ENCODE data around the gene FAM131B.

The FAM131B gene

GRCh38 chr7:143390104-143390772 lies 27.7 kb upstream of the FAM131B start:
- Mint-ChIP-seq H3K4me1 (peaks cover 3 to 4% of the 10 kb centered on the region in 2 donors), H3K4me3 (no peak overlapping the region), H3K27me3 (peaks cover 0 to 4% of the 10 kb centered on the region in 2 donors), H3K9me3 (no peaks in the 10 kb centered on the region), H3K27ac (no peak overlapping the region), H3K36me3 (peaks cover 31 to 43% of the 10 kb centered on the region in 2 donors)
- ATAC-seq (replicated peaks) (no peak), DNase-seq (no peak)

GRCh38 chr7:143389316-143390103 lies 27.0 kb upstream of the FAM131B start:
- no peaks in the 10 kb centered on the region for H3K9me3 Mint-ChIP-seq
- peaks cover 31 to 43% of the 10 kb centered on the region in 2 donors for H3K36me3 Mint-ChIP-seq
- peaks cover 0 to 1% of the 10 kb centered on the region in 2 donors for H3K4me1 Mint-ChIP-seq
- H3K27me3 Mint-ChIP-seq, result no peaks in the 10 kb centered on the region
- ATAC-seq (replicated peaks) (no peak), DNase-seq (no peak)
- H3K27ac Mint-ChIP-seq, result no peak overlapping the region
- H3K4me3 Mint-ChIP-seq, result no peak overlapping the region

GRCh38 chr7:143388491-143389101 lies 26.1 kb upstream of the FAM131B start:
- Mint-ChIP-seq H3K27me3 (no peaks in the 10 kb centered on the region), H3K4me3 (no peak overlapping the region), H3K4me1 (peaks cover 0 to 1% of the 10 kb centered on the region in 2 donors), H3K9me3 (no peaks in the 10 kb centered on the region), H3K27ac (no peak overlapping the region), H3K36me3 (peaks cover 31 to 39% of the 10 kb centered on the region in 2 donors)
- no peak for ATAC-seq (replicated peaks)
- DNase-seq, result no peak

DNA sequence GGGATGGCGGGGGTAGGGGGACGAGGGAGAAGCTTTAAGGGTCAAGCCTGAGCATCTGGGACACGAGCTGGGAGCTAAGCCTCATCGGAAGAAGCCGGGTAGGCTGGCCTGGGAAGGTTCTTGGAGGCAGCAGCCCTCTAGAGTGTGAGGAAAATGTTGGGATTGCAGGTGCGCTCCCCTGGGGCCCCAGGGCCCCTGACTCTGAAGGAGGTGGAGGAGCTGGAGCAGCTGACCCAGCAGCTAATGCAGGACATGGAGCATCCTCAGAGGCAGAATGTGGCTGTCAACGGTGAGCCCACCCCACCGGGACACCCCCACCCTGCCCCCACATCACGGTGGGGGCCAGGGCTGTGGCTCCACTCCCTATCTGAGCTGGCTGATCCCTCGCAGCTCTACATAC lies 25.5 kb upstream of the FAM131B start:
- Mint-ChIP-seq H3K27me3 (no peaks in the 10 kb centered on the region), H3K9me3 (no peaks in the 10 kb centered on the region), H3K27ac (no peak overlapping the region), H3K36me3 (peaks cover 30 to 36% of the 10 kb centered on the region in 2 donors), H3K4me3 (no peak overlapping the region), H3K4me1 (peaks cover 3% of the 10 kb centered on the region in 2 donors)
- DNase-seq (no peak), ATAC-seq (replicated peaks) (no peak)

GRCh38 chr7:143387156-143387975 lies 24.9 kb upstream of the FAM131B start:
- no peak overlapping the region for H3K4me3 Mint-ChIP-seq
- no peaks in the 10 kb centered on the region for H3K27me3 Mint-ChIP-seq
- ATAC-seq (replicated peaks), result no peak
- H3K27ac Mint-ChIP-seq, result no peak overlapping the region
- H3K9me3 Mint-ChIP-seq, result no peaks in the 10 kb centered on the region
- H3K36me3 Mint-ChIP-seq, result peaks cover 24 to 31% of the 10 kb centered on the region in 2 donors
- H3K4me1 Mint-ChIP-seq, result peaks cover 5 to 10% of the 10 kb centered on the region in 2 donors
- DNase-seq, result no peak

DNA sequence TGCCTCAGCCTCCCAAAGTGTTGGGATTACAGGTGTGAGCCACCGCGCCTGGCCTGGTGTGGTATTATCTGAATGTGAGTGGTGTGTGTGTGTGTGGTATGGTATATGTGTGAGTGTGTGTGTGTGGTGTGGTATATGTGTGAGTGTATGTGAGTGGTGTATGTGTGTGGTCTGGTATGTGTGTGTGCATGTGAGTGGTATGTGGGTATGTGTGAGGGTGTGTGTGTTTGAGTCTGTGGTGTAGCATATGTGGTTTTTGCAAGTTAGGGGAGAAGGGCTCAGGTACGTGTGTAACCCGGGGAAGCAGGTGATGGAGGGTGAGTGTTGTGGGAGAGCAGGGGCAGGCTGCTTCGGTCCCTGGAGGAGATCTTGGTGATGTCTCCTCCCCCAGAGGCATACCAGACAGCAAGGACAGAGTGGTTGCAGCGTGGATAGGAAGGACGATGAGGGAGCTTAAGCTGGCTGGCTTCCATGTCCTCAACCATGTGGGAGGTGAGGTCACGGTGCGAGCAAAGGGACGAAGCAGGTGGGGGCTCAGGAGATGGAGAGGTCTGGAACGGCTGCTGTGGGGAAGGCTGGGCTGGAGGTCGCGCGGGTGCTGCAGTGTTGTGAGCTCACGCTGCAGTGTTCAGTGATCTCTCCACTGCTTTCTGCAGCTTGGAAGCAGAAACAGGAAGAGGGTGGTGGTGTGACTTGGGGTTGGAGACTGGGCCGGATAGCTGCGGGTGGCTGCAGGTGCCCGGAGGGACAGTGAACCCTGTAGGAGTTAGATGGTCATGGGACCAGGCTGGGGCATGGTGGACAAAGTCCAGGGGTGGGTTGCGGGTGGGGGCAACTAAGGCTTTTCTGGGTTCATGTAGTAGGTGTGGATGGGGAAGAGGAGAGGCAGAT lies 23.6 kb upstream of the FAM131B start:
- ATAC-seq (replicated peaks) (peak; percentile 45 to 54), DNase-seq (no peak)
- H3K9me3 Mint-ChIP-seq, result no peaks in the 10 kb centered on the region
- H3K4me1 Mint-ChIP-seq, result peaks cover 5 to 14% of the 10 kb centered on the region in 2 donors
- no peaks in the 10 kb centered on the region for H3K27me3 Mint-ChIP-seq
- H3K27ac Mint-ChIP-seq, result no peak overlapping the region
- no peak overlapping the region for H3K4me3 Mint-ChIP-seq
- H3K36me3 Mint-ChIP-seq, result peaks cover 12 to 19% of the 10 kb centered on the region in 2 donors

GRCh38 chr7:143384661-143385631 lies 22.4 kb upstream of the FAM131B start:
- peaks cover 5 to 16% of the 10 kb centered on the region in 2 donors for H3K4me1 Mint-ChIP-seq
- ATAC-seq (replicated peaks) (no peak), DNase-seq (no peak)
- no peak overlapping the region for H3K27ac Mint-ChIP-seq
- H3K27me3 Mint-ChIP-seq, result no peaks in the 10 kb centered on the region
- no peak overlapping the region for H3K4me3 Mint-ChIP-seq
- no peaks in the 10 kb centered on the region for H3K9me3 Mint-ChIP-seq
- peaks cover 5 to 9% of the 10 kb centered on the region in 2 donors for H3K36me3 Mint-ChIP-seq

DNA sequence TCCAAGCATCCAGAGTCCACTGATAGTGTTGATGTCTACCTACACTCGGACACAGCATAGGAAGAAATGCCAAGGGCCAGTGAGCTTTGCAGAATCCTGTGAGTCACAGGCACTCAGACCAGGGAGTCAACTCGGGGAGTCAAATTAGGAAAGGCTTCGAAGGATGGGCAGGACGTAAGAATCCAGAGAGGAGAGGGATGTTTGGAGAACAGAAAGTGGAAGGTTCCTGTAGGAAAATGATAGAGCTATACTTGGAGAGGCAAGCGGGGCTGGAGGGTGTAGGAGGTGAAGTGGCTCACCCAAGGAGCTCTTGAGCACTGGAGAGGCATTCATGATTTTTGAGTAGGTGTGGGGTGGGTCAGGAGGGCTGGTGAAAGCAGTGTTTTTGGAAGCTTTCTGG lies 21.6 kb upstream of the FAM131B start:
- H3K36me3 Mint-ChIP-seq, result peaks cover 1 to 2% of the 10 kb centered on the region in 2 donors
- DNase-seq (no peak), ATAC-seq (replicated peaks) (no peak)
- H3K9me3 Mint-ChIP-seq, result no peaks in the 10 kb centered on the region
- H3K4me1 Mint-ChIP-seq, result peaks cover 12 to 24% of the 10 kb centered on the region in 2 donors
- no peak overlapping the region for H3K4me3 Mint-ChIP-seq
- no peak overlapping the region for H3K27ac Mint-ChIP-seq
- H3K27me3 Mint-ChIP-seq, result no peaks in the 10 kb centered on the region

DNA sequence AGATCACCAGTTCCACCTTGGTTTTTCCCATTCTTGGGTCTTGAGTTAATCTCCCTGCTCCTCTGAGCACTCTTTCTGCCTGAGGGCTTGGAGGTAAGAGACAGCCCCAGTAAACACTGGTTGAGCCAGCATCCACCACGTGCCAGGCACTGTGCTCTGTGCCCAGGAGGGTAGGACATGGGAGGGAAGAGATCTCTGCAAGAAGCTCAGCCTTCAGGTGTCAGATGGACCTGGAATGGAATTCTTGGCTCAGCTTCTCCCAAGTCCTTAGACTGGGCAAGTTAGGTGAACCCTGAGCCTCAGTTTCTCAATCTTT lies 21.1 kb upstream of the FAM131B start:
- Mint-ChIP-seq H3K4me3 (no peak overlapping the region), H3K4me1 (peaks cover 12 to 26% of the 10 kb centered on the region in 2 donors), H3K9me3 (no peaks in the 10 kb centered on the region), H3K36me3 (peaks cover 0 to 2% of the 10 kb centered on the region in 2 donors), H3K27ac (no peak overlapping the region), H3K27me3 (no peaks in the 10 kb centered on the region)
- ATAC-seq (replicated peaks), result no peak
- DNase-seq, result no peak

- ATAC-seq (replicated peaks) (no peak), DNase-seq (no peak)
- Mint-ChIP-seq H3K4me3 (peak overlapping the region; percentile 71 to 79), H3K27me3 (no peaks in the 10 kb centered on the region), H3K27ac (no peak overlapping the region), H3K36me3 (peaks cover 0 to 2% of the 10 kb centered on the region in 2 donors), H3K4me1 (peaks cover 12 to 26% of the 10 kb centered on the region in 2 donors), H3K9me3 (no peaks in the 10 kb centered on the region)
Observed at GRCh38 chr7:143382791-143383641, 20.5 kb upstream of the FAM131B start.

- Mint-ChIP-seq H3K4me1 (peaks cover 11 to 26% of the 10 kb centered on the region in 2 donors), H3K27me3 (no peaks in the 10 kb centered on the region), H3K27ac (peak overlapping the region; percentile 7), H3K36me3 (peaks cover 0 to 2% of the 10 kb centered on the region in 2 donors), H3K4me3 (peak overlapping the region; percentile 71 to 79), H3K9me3 (no peaks in the 10 kb centered on the region)
- ATAC-seq (replicated peaks) (no peak), DNase-seq (no peak)
Observed at GRCh38 chr7:143382126-143382790, 19.7 kb upstream of the FAM131B start.
